Activated naive CD8-positive, alpha-beta T cell treated with anti-CD3 and anti-CD28 coated beads, Interleukin-2, amount 50 U/mL, for 16 hours (primary cell): ENCODE data around the gene TNS1.

Source experiments
- DNase-seq: peaks from one replicate; pipeline ENCODE4 v3.0.0-alpha.2; 2020; ENCODE audit warnings: low read depth, low spot score

Gene TNS1

GRCh38 chr2:217930761-217931563 is 71.8 kb downstream of the TNS1 start:
- no peak for DNase-seq

- DNase-seq: no peak
Measured at GRCh38 chr2:217929757-217930707, 72.8 kb downstream of the TNS1 start.

- no peak for DNase-seq
Measured at GRCh38 chr2:217929272-217929671, 73.5 kb downstream of the TNS1 start.

GRCh38 chr2:217928324-217929181 is 74.2 kb downstream of the TNS1 start:
- DNase-seq: no peak

GRCh38 chr2:217927601-217928323 is 75.0 kb downstream of the TNS1 start:
- DNase-seq: no peak

- DNase-seq: no peak
Measured at GRCh38 chr2:217926801-217927200, 76.0 kb downstream of the TNS1 start.

- no peak for DNase-seq
Measured at GRCh38 chr2:217924346-217924901, 78.4 kb downstream of the TNS1 start.

- DNase-seq: no peak
Measured at GRCh38 chr2:217923007-217923686, 79.6 kb downstream of the TNS1 start.

- no peak for DNase-seq
Measured at GRCh38 chr2:217922101-217923006, 80.4 kb downstream of the TNS1 start.

GRCh38 chr2:217920879-217921603 is 81.8 kb downstream of the TNS1 start:
- DNase-seq: no peak

GRCh38 chr2:217919781-217920351 is 82.9 kb downstream of the TNS1 start:
- DNase-seq: no peak

- no peak for DNase-seq
Measured at GRCh38 chr2:217919204-217919603, 83.6 kb downstream of the TNS1 start.

- no peak for DNase-seq
Measured at GRCh38 chr2:217918308-217919024, 84.3 kb downstream of the TNS1 start.

GRCh38 chr2:217916504-217917254 is 86.1 kb downstream of the TNS1 start:
- no peak for DNase-seq

GRCh38 chr2:217915706-217916105 is 87.1 kb downstream of the TNS1 start:
- DNase-seq: no peak

GRCh38 chr2:217914878-217915277 is 87.9 kb downstream of the TNS1 start:
- no peak for DNase-seq

- no peak for DNase-seq
Measured at GRCh38 chr2:217914078-217914477, 88.7 kb downstream of the TNS1 start.
